Hepatocyte (in vitro differentiated cells): ENCODE measurements around the gene CORIN. TPM values are rescaled to one million over a fixed set of nuclear protein-coding genes. Genes with fewer than 3 reads are reported as not detected.

Source experiments
- DNase-seq: peaks from one replicate; pipeline ENCODE4 v3.0.0-alpha.2; 2016; ENCODE audit warnings: low spot score
- H2AFZ ChIP-seq: fragments of 200-600 bp; sonication (generic); 2 replicates; pipeline ENCODE4 v1.6.0; 2016; ENCODE audit warnings: antibody characterized with exemption, mild to moderate bottlenecking
- H3K27ac ChIP-seq: fragments of 200-600 bp; sonication (generic); 2 replicates; pipeline ENCODE4 v1.5.1; 2016; ENCODE audit warnings: mild to moderate bottlenecking
- H3K27me3 ChIP-seq: fragments of 200-600 bp; sonication (generic); 2 replicates; pipeline ENCODE4 v1.6.1; 2016
- H3K36me3 ChIP-seq: fragments of 200-600 bp; sonication (generic); replicated peaks from 2 replicates; pipeline ENCODE4 v1.5.1; 2016; ENCODE audit warnings: low read depth; ENCODE audit not compliant: insufficient read depth
- H3K4me1 ChIP-seq: fragments of 200-600 bp; sonication (generic); 2 replicates; pipeline ENCODE4 v1.5.1; 2016; ENCODE audit warnings: mild to moderate bottlenecking, moderate library complexity; ENCODE audit not compliant: insufficient read depth
- H3K4me2 ChIP-seq: fragments of 200-600 bp; sonication (generic); 2 replicates; pipeline ENCODE4 v1.6.0; 2016
- H3K4me3 ChIP-seq: fragments of 200-600 bp; sonication (generic); 2 replicates; pipeline ENCODE4 v1.5.1; 2016; ENCODE audit warnings: mild to moderate bottlenecking
- H3K79me2 ChIP-seq: fragments of 200-600 bp; sonication (generic); 2 replicates; pipeline ENCODE4 v1.6.0; 2017; ENCODE audit warnings: mild to moderate bottlenecking
- H3K9me2 ChIP-seq: fragments of 200-600 bp; sonication (generic); replicated peaks from 2 replicates; pipeline ENCODE4 v1.6.0; 2017; ENCODE audit warnings: mild to moderate bottlenecking; ENCODE audit not compliant: insufficient read depth
- H3K9me3 ChIP-seq: fragments of 200-600 bp; sonication (generic); 2 replicates; pipeline ENCODE4 v1.5.1; 2016; ENCODE audit warnings: low read depth, mild to moderate bottlenecking
- H4K20me1 ChIP-seq: fragments of 200-600 bp; sonication (generic); 2 replicates; pipeline ENCODE4 v1.6.0; 2016; ENCODE audit warnings: mild to moderate bottlenecking; ENCODE audit not compliant: insufficient read depth, poor library complexity, severe bottlenecking
- CTCF ChIP-seq: fragments of 200-600 bp; sonication (generic); IDR thresholded peaks from 2 replicates; pipeline ENCODE4 v1.5.1; 2016; ENCODE audit warnings: antibody characterized with exemption, mild to moderate bottlenecking; ENCODE audit not compliant: poor library complexity
- EZH2 ChIP-seq: fragments of 200-600 bp; sonication (generic); IDR thresholded peaks from 2 replicates; pipeline ENCODE4 v1.6.1; 2016; ENCODE audit warnings: antibody characterized with exemption, mild to moderate bottlenecking, borderline replicate concordance
- EZH2phosphoT487 ChIP-seq: fragments of 200-600 bp; sonication (generic); IDR thresholded peaks from one replicate; pipeline ENCODE4 v1.6.1; 2018; ENCODE audit warnings: antibody characterized with exemption, mild to moderate bottlenecking, low read depth, moderate library complexity; ENCODE audit not compliant: unreplicated experiment, severe bottlenecking
- WGBS: methylation state at CpG from one replicate; pipeline ENCODE4 v1.1.6; 2016; ENCODE audit warnings: low lambda C conversion rate; ENCODE audit errors: missing lambda C conversion rate; 5-methylcytosine and 5-hydroxymethylcytosine counted together
- polyA plus RNA-seq: library from polyadenylated mRNA; unstranded; fragments of >200 nt; fragmentation: Nextera tagmentation; extraction: Ambion mirVana; gene quantifications from 2 replicates; pipeline ENCODE4 v1.2.1, GENCODE V29; 2016
- total RNA-seq: library from RNA; depleted of rRNA; stranded (reverse); fragments of >200 nt; gene quantifications from 2 replicates; pipeline ENCODE4 v1.2.3, GENCODE V29; 2014

The CORIN gene
- total and polyA plus RNA-seq, 2 experiments from 2014 or later, result 0.13 to 0.40 TPM

GRCh38 chr4:47747846-47748494, 89.9 kb downstream of the CORIN start:
- 93% methylated on average over 1 of the region's 1 CpG for WGBS
- Histone ChIP-seq H3K27ac (no peak overlapping the region), H4K20me1 (no peaks in the 10 kb centered on the region), H3K79me2 (no peaks in the 10 kb centered on the region), H3K4me2 (no peak overlapping the region), H3K4me1 (no peaks in the 10 kb centered on the region), H3K36me3 (no peaks in the 10 kb centered on the region), H3K9me3 (no peaks in the 10 kb centered on the region), H3K9me2 (no peaks in the 10 kb centered on the region), H3K27me3 (no peaks in the 10 kb centered on the region), H3K4me3 (no peak overlapping the region), H2AFZ (no peak overlapping the region)
- DNase-seq, result no peak
- no peak for TF ChIP-seq CTCF
- no peak for TF ChIP-seq EZH2phosphoT487
- no peak for TF ChIP-seq EZH2

GRCh38 chr4:47747211-47747610, 90.7 kb downstream of the CORIN start:
- H3K27ac ChIP-seq, result no peak overlapping the region
- TF ChIP-seq CTCF (no peak), EZH2 (no peak), EZH2phosphoT487 (no peak)

GRCh38 chr4:47746122-47746521, 91.7 kb downstream of the CORIN start:
- no peaks in the 10 kb centered on the region for H3K79me2 ChIP-seq
- no peak overlapping the region for H2AFZ ChIP-seq
- no peak for DNase-seq
- TF ChIP-seq CTCF, result no peak
- no peak for TF ChIP-seq EZH2phosphoT487
- TF ChIP-seq EZH2, result no peak
- no peaks in the 10 kb centered on the region for H3K9me2 ChIP-seq
- H3K27ac ChIP-seq, result no peak overlapping the region
- no peaks in the 10 kb centered on the region for H3K9me3 ChIP-seq
- 94% methylated on average over 4 of the region's 4 CpGs for WGBS
- H4K20me1 ChIP-seq, result no peaks in the 10 kb centered on the region
- no peaks in the 10 kb centered on the region for H3K4me1 ChIP-seq
- H3K4me2 ChIP-seq, result no peak overlapping the region
- no peak overlapping the region for H3K4me3 ChIP-seq
- no peaks in the 10 kb centered on the region for H3K36me3 ChIP-seq
- no peaks in the 10 kb centered on the region for H3K27me3 ChIP-seq

More at GRCh38 chr4:47747211-47747610, 90.7 kb downstream of the CORIN start:
- Histone ChIP-seq H3K9me2 (no peaks in the 10 kb centered on the region), H3K79me2 (no peaks in the 10 kb centered on the region), H2AFZ (no peak overlapping the region), H3K36me3 (no peaks in the 10 kb centered on the region), H3K27me3 (no peaks in the 10 kb centered on the region), H3K4me3 (no peak overlapping the region), H3K4me2 (no peak overlapping the region), H3K4me1 (no peaks in the 10 kb centered on the region), H4K20me1 (no peaks in the 10 kb centered on the region), H3K9me3 (no peaks in the 10 kb centered on the region)
- DNase-seq, result no peak
